ENCODE data around the gene SURF4.
A peak's percentile ranks its signal among the peaks of the same experiment; 100 is the strongest.

The SURF4 gene

GRCh38 chr9:133375724-133376654 is at the start of gene SURF4, which contains the start of gene STKLD1:
SURF4 (minus strand) TSS chr9:133376060; CDS start chr9:133375969, 91 bp downstream.
STKLD1 (plus strand) TSS chr9:133376366; CDS start chr9:133376474, 108 bp downstream.
- DNase-seq (ENCODE audit: low read depth in 2 of 2, low spot score in 1 of 2): peak; percentile 87

- no peak for DNase-seq (ENCODE audit: low read depth in 2 of 2, low spot score in 1 of 2)
These were observed 49.3 kb upstream of the SURF4 start for GRCh38 chr9:133425049-133425632.

DNA sequence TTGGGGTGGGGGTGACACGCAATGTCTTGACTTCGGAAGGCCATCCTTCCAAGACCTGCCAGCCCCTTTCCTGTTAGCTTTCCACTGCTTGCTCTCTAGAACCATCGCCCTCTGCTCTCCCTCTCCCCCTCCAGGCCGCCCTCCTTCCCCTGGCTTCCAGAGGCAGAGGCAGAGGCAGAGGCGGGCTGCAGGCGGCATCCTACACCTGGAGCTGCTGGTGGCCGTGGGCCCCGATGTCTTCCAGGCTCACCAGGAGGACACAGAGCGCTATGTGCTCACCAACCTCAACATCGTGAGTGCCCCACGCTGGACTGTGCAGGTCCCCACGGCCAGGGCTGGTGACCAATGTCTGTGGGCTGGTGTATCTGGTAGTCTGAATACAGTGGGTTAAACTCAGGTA is 48.3 kb upstream of the SURF4 start:
- DNase-seq (ENCODE audit: low read depth in 2 of 2, low spot score in 1 of 2): no peak

DNA sequence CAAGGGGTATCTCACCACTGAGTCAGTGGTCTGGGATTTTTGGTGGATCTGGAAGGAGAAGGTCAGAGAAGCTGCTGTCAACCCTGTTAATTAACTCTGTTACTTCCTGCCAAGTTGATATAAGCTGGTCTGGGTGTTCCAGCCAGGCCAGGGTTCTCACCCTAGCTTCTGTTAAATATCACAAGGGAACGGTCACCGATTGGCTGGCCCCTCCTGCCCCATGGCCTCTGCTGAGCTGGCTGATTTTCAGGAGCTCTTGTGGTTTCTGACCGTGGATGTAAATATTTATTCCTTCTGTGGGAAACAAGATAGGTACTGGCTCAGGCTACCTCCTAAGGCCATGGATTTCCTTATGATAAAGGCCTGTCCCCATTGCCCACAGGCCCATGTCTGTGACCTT is 47.4 kb upstream of the SURF4 start:
- DNase-seq (ENCODE audit: low read depth in 2 of 2, low spot score in 1 of 2): no peak

GRCh38 chr9:133421615-133422542 is 46.0 kb upstream of the SURF4 start, which contains the start of gene ADAMTS13:
ADAMTS13 (plus strand) TSS chr9:133422367; CDS start chr9:133422444, 77 bp downstream.
- no peak for DNase-seq (ENCODE audit: low read depth in 2 of 2, low spot score in 1 of 2)

DNA sequence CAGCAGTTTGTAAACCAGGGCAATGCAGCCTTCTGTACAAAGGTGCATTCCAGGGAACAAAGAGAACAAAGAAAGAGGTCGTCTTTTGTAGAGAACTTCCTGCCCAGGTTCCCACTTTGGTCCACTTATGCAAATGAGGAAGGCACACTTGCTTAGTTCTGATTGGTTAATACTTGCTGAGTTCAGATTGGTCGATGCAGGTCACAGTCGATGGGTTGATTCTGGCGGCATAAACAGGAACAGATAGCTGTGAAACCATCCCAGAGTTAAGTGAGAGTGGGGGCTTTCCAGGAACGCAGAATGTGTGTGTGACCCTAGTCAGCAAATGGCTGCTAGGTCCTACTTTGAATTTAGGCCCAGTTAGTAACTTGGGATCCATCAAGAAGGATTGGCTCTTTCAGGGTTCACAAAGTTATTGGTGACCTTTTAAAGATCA is 44.5 kb upstream of the SURF4 start:
- DNase-seq (ENCODE audit: low read depth in 2 of 2, low spot score in 1 of 2): no peak

GRCh38 chr9:133419005-133419404 is 43.1 kb upstream of the SURF4 start:
- DNase-seq (ENCODE audit: low read depth in 2 of 2, low spot score in 1 of 2): no peak

GRCh38 chr9:133417541-133418461 is 41.9 kb upstream of the SURF4 start, which contains the start of gene REXO4:
REXO4 (minus strand) TSS chr9:133418010; CDS start chr9:133417844, 166 bp downstream.
- DNase-seq (ENCODE audit: low read depth in 2 of 2, low spot score in 1 of 2): peak; percentile 54 to 63

GRCh38 chr9:133415170-133415569 is 39.3 kb upstream of the SURF4 start:
- DNase-seq (ENCODE audit: low read depth in 2 of 2, low spot score in 1 of 2): no peak

DNA sequence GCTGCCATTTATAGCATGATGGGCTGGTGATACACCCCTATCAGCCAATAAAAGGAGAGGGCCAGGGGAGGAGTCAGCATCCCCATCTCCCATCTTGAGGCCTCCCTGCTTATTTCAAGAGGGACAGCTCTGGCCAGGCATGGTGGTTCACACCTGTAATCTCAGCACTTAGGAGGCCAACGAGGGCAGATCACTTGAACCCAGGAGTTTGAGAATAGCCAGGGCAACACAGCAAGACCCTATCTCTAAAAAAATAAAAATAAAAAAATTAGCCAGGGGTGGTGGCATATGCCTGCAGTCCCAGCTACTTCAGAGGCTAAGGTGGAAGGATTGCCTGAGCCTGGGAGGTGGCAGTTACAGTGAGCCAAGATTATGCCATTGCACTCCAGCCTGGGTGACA is 32.2 kb upstream of the SURF4 start:
- DNase-seq (ENCODE audit: low read depth in 2 of 2, low spot score in 1 of 2): no peak

GRCh38 chr9:133406480-133407307 is 30.8 kb upstream of the SURF4 start:
- peak; percentile 44 to 63 for DNase-seq (ENCODE audit: low read depth in 2 of 2, low spot score in 1 of 2)

GRCh38 chr9:133405508-133406438 is 29.9 kb upstream of the SURF4 start:
- no peak for DNase-seq (ENCODE audit: low read depth in 2 of 2, low spot score in 1 of 2)

GRCh38 chr9:133404454-133405002 is 28.7 kb upstream of the SURF4 start:
- no peak for DNase-seq (ENCODE audit: low read depth in 2 of 2, low spot score in 1 of 2)

DNA sequence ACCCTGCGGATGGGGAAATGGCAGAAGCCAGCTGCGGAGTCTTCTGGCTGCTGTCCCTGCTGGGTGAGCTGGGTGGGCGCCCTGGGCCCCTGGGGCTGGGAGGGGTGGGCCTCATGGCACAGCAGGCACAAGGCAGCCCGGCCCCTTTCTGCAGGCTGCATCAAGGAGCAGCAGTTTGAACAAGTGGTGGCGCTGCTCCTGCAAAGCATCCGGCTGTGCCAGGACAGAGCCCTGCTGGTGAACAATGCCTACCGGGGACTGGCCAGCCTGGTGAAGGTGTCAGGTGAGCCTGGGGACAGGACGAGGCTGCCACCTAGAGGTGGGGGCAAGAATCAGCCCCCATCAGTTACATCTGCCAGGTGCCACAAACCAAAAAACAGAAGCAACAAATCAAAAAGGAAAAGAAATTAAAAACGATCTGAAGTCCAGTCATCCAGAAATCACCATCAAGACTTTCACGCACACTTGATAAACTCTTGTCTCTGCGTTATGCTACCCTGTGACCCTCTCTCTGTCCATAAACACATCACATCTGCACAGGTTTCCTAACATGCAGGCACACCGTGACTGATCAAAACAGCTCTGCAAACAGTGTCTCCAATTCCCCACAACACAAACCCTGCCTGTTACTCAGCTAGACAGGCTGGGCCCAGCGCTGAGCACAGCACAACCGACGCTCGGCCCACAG is 28.1 kb upstream of the SURF4 start:
- peak; percentile 19 to 34 for DNase-seq (ENCODE audit: low read depth in 2 of 2, low spot score in 1 of 2)

- DNase-seq (ENCODE audit: low read depth in 2 of 2, low spot score in 1 of 2): no peak
These were observed 26.8 kb upstream of the SURF4 start for GRCh38 chr9:133402689-133403088.

- no peak for DNase-seq (ENCODE audit: low read depth in 2 of 2, low spot score in 1 of 2)
These were observed 25.7 kb upstream of the SURF4 start for GRCh38 chr9:133401588-133401987.

GRCh38 chr9:133400292-133400691 is 24.4 kb upstream of the SURF4 start:
- no peak for DNase-seq (ENCODE audit: low read depth in 2 of 2, low spot score in 1 of 2)

All from stimulated activated CD8-positive, alpha-beta memory T cell treated with anti-CD3 and anti-CD28 coated beads, Interleukin-4, amount 100 ng/mL, for 1 hour (primary cell).